Duodenal mucosa (tissue), 2 donors: Measurements from ENCODE around the gene WIPF1.

Experiments used
- H3K27ac ChIP-seq: one replicate; pipeline ENCODE4 v1.7.0; 2013; ENCODE audit warnings: low read depth, low read length
- H3K27me3 ChIP-seq, 2 donors: one replicate each; pipeline ENCODE4 v1.7.0; 2013; ENCODE audit warnings: low read length in 2 of 2, control low read depth in 1 of 2; ENCODE audit not compliant: insufficient read depth in 2 of 2, control insufficient read depth in 1 of 2
- H3K36me3 ChIP-seq, 2 donors: one replicate each; pipeline ENCODE4 v1.7.0; 2013; ENCODE audit warnings: low read length in 2 of 2, control low read depth in 1 of 2; ENCODE audit not compliant: insufficient read depth in 2 of 2, control insufficient read depth in 1 of 2
- H3K4me1 ChIP-seq, 2 donors: one replicate each; pipeline ENCODE4 v1.7.0; 2013; ENCODE audit warnings: low read length in 2 of 2, control low read depth in 1 of 2; ENCODE audit not compliant: insufficient read depth in 2 of 2, control insufficient read depth in 1 of 2
- H3K4me3 ChIP-seq, 2 donors: one replicate each; pipeline ENCODE4 v1.7.0; 2013; ENCODE audit warnings: low read length in 2 of 2, low read depth in 1 of 2
- H3K9ac ChIP-seq, 2 donors: one replicate each; pipeline ENCODE4 v1.7.0; 2013; ENCODE audit warnings: low read length in 2 of 2, low read depth in 1 of 2
- H3K9me3 ChIP-seq, 2 donors: one replicate each; pipeline ENCODE4 v1.7.0; 2013; ENCODE audit warnings: low read length in 2 of 2, control low read depth in 1 of 2; ENCODE audit not compliant: control insufficient read depth in 1 of 2

The WIPF1 gene

DNA sequence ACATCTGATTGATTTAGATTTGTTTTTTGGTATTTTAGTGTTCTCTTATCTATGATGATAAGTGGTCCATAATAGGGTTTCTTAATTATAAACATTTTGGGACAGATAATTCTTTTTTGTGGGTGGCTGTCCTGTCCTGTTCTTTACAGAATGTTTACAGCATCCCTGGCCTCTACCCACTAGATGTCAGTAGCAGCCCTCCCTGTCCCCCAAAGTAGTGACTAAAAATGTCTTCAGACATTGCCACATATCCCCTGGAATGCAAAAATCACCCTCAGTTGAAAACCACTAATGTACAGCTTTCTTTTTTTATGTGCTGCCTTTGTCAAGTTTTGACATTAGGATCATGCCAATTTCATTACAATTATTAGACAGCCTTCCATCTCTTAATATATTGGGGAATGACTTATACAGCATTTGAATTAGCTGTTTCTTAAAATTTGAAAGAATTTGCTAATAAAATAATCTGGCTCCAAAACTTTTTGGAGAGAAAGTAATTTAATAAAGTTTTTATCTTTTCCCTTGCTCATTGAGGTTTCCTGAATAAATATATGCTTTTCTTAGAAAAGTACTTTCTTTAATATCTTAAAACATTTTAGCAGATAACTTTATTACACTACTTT, 19.5 kb downstream of the WIPF1 start:
- Histone ChIP-seq H3K27me3 (no peaks in the 10 kb centered on the region), H3K36me3 (peaks cover 0 to 18% of the 10 kb centered on the region in 2 donors), H3K9me3 (no peaks in the 10 kb centered on the region), H3K27ac (no peak overlapping the region), H3K4me3 (no peak overlapping the region), H3K4me1 (peaks cover 0 to 14% of the 10 kb centered on the region in 2 donors), H3K9ac (no peak overlapping the region)

DNA sequence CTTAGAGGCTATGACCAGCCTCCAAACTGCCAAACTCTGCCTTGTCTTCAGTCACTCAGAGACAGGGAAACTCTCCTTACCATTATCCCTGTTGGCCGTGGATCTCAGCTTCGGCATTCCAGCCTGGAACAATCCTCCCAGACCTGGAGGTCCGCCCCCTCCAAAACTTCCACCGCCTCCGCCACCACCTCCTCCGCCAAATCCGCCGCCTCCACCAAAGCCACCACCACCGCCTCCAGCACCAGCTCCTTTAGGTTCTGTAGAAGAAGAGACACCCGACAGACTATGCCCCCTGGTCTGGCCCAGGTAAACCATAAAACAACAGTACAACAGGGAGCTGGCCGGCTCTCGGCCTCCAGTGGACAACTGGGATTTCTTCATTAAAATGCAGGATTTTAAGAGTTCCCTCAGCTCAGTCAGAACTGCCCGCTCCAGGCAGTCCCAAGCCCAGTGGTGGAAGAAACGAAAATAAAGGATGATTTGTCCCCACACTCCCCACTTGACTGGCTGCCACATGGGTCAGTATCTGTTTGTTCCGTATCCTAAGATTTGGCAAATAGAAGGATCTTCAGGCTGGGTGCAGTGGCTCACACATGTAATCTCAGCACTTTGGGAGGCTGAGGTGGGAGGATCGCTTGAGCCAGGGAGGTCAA, 22.4 kb downstream of the WIPF1 start:
- H3K27ac ChIP-seq = no peak overlapping the region
- H3K4me1 ChIP-seq = peaks cover 0 to 6% of the 10 kb centered on the region in 2 donors
- H3K9ac ChIP-seq = no peak overlapping the region
- H3K4me3 ChIP-seq = no peak overlapping the region
- H3K9me3 ChIP-seq = no peaks in the 10 kb centered on the region
- no peaks in the 10 kb centered on the region for H3K27me3 ChIP-seq
- H3K36me3 ChIP-seq = peaks cover 5 to 31% of the 10 kb centered on the region in 2 donors

GRCh38 chr2:174574657-174575056, 22.9 kb downstream of the WIPF1 start:
- peaks cover 0 to 5% of the 10 kb centered on the region in 2 donors for H3K4me1 ChIP-seq
- no peak overlapping the region for H3K27ac ChIP-seq
- H3K4me3 ChIP-seq = no peak overlapping the region
- H3K27me3 ChIP-seq = no peaks in the 10 kb centered on the region
- no peak overlapping the region for H3K9ac ChIP-seq
- H3K36me3 ChIP-seq = peaks cover 5 to 32% of the 10 kb centered on the region in 2 donors
- H3K9me3 ChIP-seq = no peaks in the 10 kb centered on the region

GRCh38 chr2:174573621-174574081, 24.0 kb downstream of the WIPF1 start:
- Histone ChIP-seq H3K4me1 (peaks cover 0 to 5% of the 10 kb centered on the region in 2 donors), H3K9me3 (no peaks in the 10 kb centered on the region), H3K27me3 (no peaks in the 10 kb centered on the region), H3K9ac (no peak overlapping the region), H3K4me3 (no peak overlapping the region), H3K27ac (no peak overlapping the region), H3K36me3 (peaks cover 5 to 27% of the 10 kb centered on the region in 2 donors)

DNA sequence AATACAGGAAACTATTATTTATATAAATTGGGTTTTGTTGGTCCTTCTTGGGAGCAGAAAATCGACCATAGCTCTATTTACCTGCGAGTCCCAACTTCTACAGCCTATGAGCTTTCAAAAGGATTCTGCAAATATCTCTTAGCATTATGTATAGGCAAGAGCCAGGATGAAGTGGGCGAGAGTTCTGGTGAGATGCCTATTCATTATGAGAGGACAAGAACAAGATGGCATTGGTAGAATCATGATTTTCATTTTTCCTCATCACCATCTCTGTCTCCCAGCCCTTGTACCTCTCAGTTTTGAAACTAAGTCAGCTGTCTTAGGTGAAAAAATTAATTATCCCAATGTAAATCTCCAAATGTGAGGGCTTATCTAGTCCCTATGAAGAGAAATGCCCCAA, 25.0 kb downstream of the WIPF1 start:
- H3K9me3 ChIP-seq = no peaks in the 10 kb centered on the region

GRCh38 chr2:174571669-174572323, 25.8 kb downstream of the WIPF1 start:
- Histone ChIP-seq H3K27me3 (no peaks in the 10 kb centered on the region), H3K27ac (no peak overlapping the region), H3K36me3 (peaks cover 5 to 40% of the 10 kb centered on the region in 2 donors), H3K4me1 (peaks cover 0 to 5% of the 10 kb centered on the region in 2 donors), H3K9ac (no peak overlapping the region), H3K9me3 (no peaks in the 10 kb centered on the region), H3K4me3 (no peak overlapping the region)

More for the DNA sequence above, 25.0 kb downstream of the WIPF1 start:
- H3K4me3 ChIP-seq = no peak overlapping the region
- H3K36me3 ChIP-seq = peaks cover 5 to 33% of the 10 kb centered on the region in 2 donors
- H3K27me3 ChIP-seq = no peaks in the 10 kb centered on the region
- no peak overlapping the region for H3K27ac ChIP-seq
- peaks cover 0 to 5% of the 10 kb centered on the region in 2 donors for H3K4me1 ChIP-seq
- no peak overlapping the region for H3K9ac ChIP-seq

GRCh38 chr2:174570318-174570958, 27.2 kb downstream of the WIPF1 start:
- H3K27ac ChIP-seq = no peak overlapping the region
- H3K4me3 ChIP-seq = no peak overlapping the region
- peaks cover 0 to 5% of the 10 kb centered on the region in 2 donors for H3K4me1 ChIP-seq
- no peak overlapping the region for H3K9ac ChIP-seq
- peaks cover 5 to 43% of the 10 kb centered on the region in 2 donors for H3K36me3 ChIP-seq
- no peaks in the 10 kb centered on the region for H3K27me3 ChIP-seq
- no peaks in the 10 kb centered on the region for H3K9me3 ChIP-seq

- Histone ChIP-seq H3K27ac (no peak overlapping the region), H3K9me3 (no peaks in the 10 kb centered on the region), H3K27me3 (no peaks in the 10 kb centered on the region), H3K4me3 (no peak overlapping the region), H3K4me1 (peaks cover 0 to 5% of the 10 kb centered on the region in 2 donors), H3K9ac (no peak overlapping the region), H3K36me3 (peaks cover 5 to 47% of the 10 kb centered on the region in 2 donors)
Measured at GRCh38 chr2:174569678-174570077, 27.9 kb downstream of the WIPF1 start.

DNA sequence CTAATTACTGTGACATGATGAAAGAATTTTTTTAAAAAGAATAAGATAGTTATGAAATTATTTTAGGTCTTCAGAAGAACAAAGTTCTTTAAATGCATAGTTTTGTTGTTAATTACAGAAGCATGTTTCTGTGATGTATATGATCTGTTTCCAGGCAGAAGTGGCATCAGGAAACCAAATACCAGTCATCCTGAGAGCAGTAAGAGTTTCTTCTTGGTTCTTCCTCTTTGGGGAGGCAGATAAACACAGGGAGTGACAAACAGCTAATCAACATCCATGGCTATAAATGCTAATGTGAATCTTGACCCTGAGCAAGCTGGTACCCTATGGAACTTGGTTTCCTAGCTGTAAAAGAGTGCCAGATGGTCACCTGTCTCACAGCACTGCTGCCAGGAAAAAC, 29.2 kb downstream of the WIPF1 start:
- H3K27me3 ChIP-seq = no peaks in the 10 kb centered on the region
- H3K9me3 ChIP-seq = no peaks in the 10 kb centered on the region
- no peak overlapping the region for H3K9ac ChIP-seq
- no peaks in the 10 kb centered on the region for H3K4me1 ChIP-seq
- H3K27ac ChIP-seq = no peak overlapping the region
- no peak overlapping the region for H3K4me3 ChIP-seq
- peaks cover 8 to 54% of the 10 kb centered on the region in 2 donors for H3K36me3 ChIP-seq

DNA sequence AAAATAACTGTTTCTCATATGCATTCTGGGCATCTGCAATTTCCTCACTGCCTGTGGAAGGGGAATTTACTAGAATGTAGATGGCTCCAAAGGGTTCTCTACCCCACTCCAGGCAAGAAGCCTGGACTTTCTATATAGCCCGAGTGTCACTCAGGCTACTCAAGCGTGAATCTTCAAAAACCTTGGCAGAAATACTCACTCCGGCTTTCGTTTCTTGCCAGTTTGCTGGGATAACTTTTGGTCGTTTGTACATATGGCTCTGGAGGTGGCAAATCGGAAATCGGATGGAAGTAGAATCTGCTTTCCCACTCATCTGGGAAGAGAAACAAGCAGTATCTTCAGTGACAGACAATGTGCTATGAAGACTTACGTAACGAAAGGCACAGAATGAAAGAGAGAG, 30.7 kb downstream of the WIPF1 start:
- Histone ChIP-seq H3K9me3 (no peaks in the 10 kb centered on the region), H3K4me3 (no peak overlapping the region), H3K27me3 (no peaks in the 10 kb centered on the region), H3K27ac (no peak overlapping the region), H3K36me3 (peaks cover 9 to 58% of the 10 kb centered on the region in 2 donors), H3K9ac (no peak overlapping the region), H3K4me1 (no peaks in the 10 kb centered on the region)
